ENCODE results near the gene IGF2.

IGF2 gene
- long read RNA-seq: 0 reads

DNA sequence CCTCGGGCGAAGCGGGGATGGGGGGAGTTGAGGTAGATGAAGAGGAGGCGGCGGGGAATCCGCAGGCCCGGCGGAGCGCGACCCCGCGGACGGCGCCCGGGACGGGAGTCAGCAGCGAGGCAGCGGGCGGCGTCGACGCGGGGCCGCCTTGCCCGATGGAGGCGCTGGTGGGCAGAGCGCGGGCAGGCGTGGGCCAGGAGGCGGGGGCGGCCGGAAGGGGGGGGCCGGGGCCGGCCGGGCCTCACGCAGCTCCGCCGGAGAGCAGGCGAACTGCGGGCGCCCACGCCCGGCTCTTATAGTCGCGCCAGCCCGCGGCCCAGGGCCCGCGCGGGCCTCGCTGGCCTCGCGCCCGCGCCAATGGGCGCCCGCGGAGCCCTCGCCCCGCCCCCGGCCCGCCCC lies at the start of gene IGF2:
TSS of gene IGF2 (minus strand) at position 267 of the 399 bp plus-strand sequence. CDS start 3,866 bp downstream, outside the sequence.
- no peak within 1 kb of the TSS for H3K4me3 ChIP-seq (replicated peaks; ENCODE audit: insufficient read depth, low read length)
- no peak within 1 kb of the TSS for H3K27ac ChIP-seq (replicated peaks)
- TF ChIP-seq CTCF (IDR thresholded peaks at IDR 0.05; ENCODE audit: insufficient read depth, low read length) (no peak), GABPA (IDR thresholded peaks at IDR 0.05; ENCODE audit: low read depth) (no peak), POLR2AphosphoS5 (IDR thresholded peaks at IDR 0.05; ENCODE audit: low read depth) (no peak), REST (IDR thresholded peaks at IDR 0.05; ENCODE audit: insufficient replicate concordance, low read depth) (no peak), SPI1 (IDR thresholded peaks at IDR 0.05; ENCODE audit: borderline replicate concordance, low read depth) (no peak)
- DNase-seq (ENCODE audit: low read depth in 1 of 2, low spot score in 1 of 2): no peak
- peaks cover 68% of the 10 kb centered on the region for H3K27me3 ChIP-seq (ENCODE audit: insufficient read depth, poor library complexity, severe bottlenecking)

DNA sequence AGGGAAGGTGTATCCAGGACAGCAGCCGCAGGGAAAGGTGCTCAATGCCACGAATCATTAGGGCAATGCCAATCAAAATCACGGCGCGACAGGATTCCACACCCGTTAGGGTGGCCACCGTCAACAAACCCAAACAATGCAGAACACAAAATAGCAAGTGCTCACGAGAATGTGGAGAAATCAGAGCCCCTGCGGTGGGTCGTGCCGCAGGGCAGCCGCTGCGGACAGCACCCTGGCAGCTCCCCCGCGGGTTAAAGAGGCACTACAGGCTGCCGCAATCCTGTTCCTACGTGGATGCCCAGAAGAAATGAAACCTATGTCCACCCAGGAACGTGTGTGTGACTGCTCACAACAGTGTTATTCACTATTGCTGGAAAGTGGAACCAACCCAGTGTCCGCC lies 49.6 kb upstream of the IGF2 start:
- Histone ChIP-seq H3K4me3 (replicated peaks; ENCODE audit: insufficient read depth, low read length) (no peak overlapping the region), H3K27me3 (ENCODE audit: insufficient read depth, poor library complexity, severe bottlenecking) (peaks cover 17% of the 10 kb centered on the region), H3K27ac (replicated peaks) (no peak overlapping the region)
- TF ChIP-seq SPI1 (IDR thresholded peaks at IDR 0.05; ENCODE audit: borderline replicate concordance, low read depth): no peak
- TF ChIP-seq REST (IDR thresholded peaks at IDR 0.05; ENCODE audit: insufficient replicate concordance, low read depth): no peak
- TF ChIP-seq CTCF (IDR thresholded peaks at IDR 0.05; ENCODE audit: insufficient read depth, low read length): no peak
- no peak for TF ChIP-seq POLR2AphosphoS5 (IDR thresholded peaks at IDR 0.05; ENCODE audit: low read depth)
- no peak for TF ChIP-seq GABPA (IDR thresholded peaks at IDR 0.05; ENCODE audit: low read depth)
- DNase-seq (ENCODE audit: low read depth in 1 of 2, low spot score in 1 of 2): no peak

DNA sequence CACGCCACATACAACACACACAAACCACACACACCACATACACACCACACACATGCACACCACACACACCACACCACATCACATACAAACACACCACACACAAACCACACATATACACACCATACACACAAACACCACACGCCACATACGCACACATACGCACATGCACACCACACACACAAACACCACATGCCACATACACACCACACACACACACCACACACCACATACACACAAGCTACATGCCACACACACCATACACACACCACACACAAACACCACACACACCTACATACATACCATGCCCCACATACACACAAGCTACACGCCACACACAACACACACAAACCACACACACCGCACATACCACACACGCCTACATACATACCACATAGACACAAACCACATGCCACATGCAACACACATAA lies 48.1 kb upstream of the IGF2 start:
- DNase-seq (ENCODE audit: low read depth in 1 of 2, low spot score in 1 of 2): no peak
- TF ChIP-seq REST (IDR thresholded peaks at IDR 0.05; ENCODE audit: insufficient replicate concordance, low read depth) (no peak), SPI1 (IDR thresholded peaks at IDR 0.05; ENCODE audit: borderline replicate concordance, low read depth) (no peak), GABPA (IDR thresholded peaks at IDR 0.05; ENCODE audit: low read depth) (no peak), CTCF (IDR thresholded peaks at IDR 0.05; ENCODE audit: insufficient read depth, low read length) (no peak), POLR2AphosphoS5 (IDR thresholded peaks at IDR 0.05; ENCODE audit: low read depth) (no peak)
- Histone ChIP-seq H3K27ac (replicated peaks) (no peak overlapping the region), H3K27me3 (ENCODE audit: insufficient read depth, poor library complexity, severe bottlenecking) (peaks cover 17% of the 10 kb centered on the region), H3K4me3 (replicated peaks; ENCODE audit: insufficient read depth, low read length) (no peak overlapping the region)

All from HL-60 (cell line).